NT2/D1 (cell line): ENCODE data around the gene XYLT2.
"Not testable (repeated sequence)": the region's sequence is repeated elsewhere in the genome, so short reads cannot be mapped to it uniquely, and the experiment has no call there.

Experiments used
- DNase-seq: peaks from one replicate; pipeline ENCODE4 v3.0.0-alpha.2; 2011; ENCODE audit warnings: low read depth, low spot score
- H3K27me3 ChIP-seq: 2 replicates; pipeline ENCODE4 v1.6.0; 2011; ENCODE audit warnings: mild to moderate bottlenecking; ENCODE audit not compliant: insufficient read length, insufficient read depth
- H3K36me3 ChIP-seq: 2 replicates; pipeline ENCODE4 v1.6.1; 2011; ENCODE audit warnings: mild to moderate bottlenecking, low read length, mixed read lengths; ENCODE audit not compliant: insufficient read depth, insufficient read length
- H3K4me1 ChIP-seq: 2 replicates; pipeline ENCODE4 v1.5.1; 2011; ENCODE audit not compliant: insufficient read depth, insufficient read length
- H3K4me3 ChIP-seq: 2 replicates; pipeline ENCODE4 v1.5.1; 2011; ENCODE audit warnings: low read depth; ENCODE audit not compliant: insufficient read length
- H3K9ac ChIP-seq: 2 replicates; pipeline ENCODE4 v1.6.0; 2011; ENCODE audit warnings: low read depth; ENCODE audit not compliant: insufficient read length
- H3K9me3 ChIP-seq: 2 replicates; pipeline ENCODE4 v1.5.1; 2011; ENCODE audit warnings: mild to moderate bottlenecking, low read length; ENCODE audit not compliant: insufficient read depth
- SUZ12 ChIP-seq: IDR thresholded peaks from 2 replicates; pipeline ENCODE4 v1.6.1; 2011; ENCODE audit not compliant: insufficient read length, insufficient read depth; ENCODE audit errors: extremely low read depth
- YY1 ChIP-seq: IDR thresholded peaks from 2 replicates; pipeline ENCODE4 v1.6.1; 2011; ENCODE audit not compliant: insufficient read length, insufficient read depth
- ZNF274 ChIP-seq: IDR thresholded peaks from 2 replicates; pipeline ENCODE4 v1.6.1; 2011; ENCODE audit warnings: mild to moderate bottlenecking, low read depth, low read length

The XYLT2 gene

DNA sequence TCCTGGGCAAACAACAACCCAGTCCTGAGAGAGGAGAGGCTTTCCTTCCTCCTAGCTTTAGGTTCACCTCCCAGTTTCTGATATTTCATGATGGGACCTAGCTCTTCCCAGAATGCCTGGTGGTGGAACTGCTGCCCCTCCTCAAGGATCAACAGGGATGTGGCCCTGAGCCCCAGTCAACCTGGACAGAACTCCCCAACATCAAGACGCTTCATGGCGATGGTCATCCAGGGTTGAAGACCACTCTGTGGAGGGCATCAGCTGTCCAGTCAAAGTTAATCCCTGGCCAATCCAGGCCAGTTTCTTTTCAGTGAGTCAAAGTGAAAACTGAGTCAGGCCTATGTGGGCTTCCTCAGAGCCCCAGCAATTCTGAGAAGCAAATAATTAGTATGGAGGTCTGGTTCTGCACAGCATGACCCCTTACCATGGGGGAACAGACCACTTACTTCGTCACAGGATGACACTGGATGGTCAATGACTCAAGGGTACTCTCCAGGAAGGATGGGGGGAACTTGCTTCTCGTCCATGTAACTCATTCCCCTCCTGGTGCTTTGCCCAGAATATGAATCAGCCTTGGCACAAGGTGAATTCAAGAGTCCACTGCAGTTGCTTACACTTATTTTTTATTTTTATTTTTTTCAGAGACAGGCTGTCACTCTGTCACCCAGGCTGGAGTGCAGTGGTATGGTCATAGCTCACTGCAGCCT, 14.7 kb upstream of the XYLT2 start:
- no peak for DNase-seq
- no peaks in the 10 kb centered on the region for H3K36me3 ChIP-seq
- peaks cover 3% of the 10 kb centered on the region for H3K4me1 ChIP-seq
- no peaks in the 10 kb centered on the region for H3K27me3 ChIP-seq
- H3K9me3 ChIP-seq = no peaks in the 10 kb centered on the region
- no peak overlapping the region for H3K9ac ChIP-seq
- TF ChIP-seq YY1 (no peak), SUZ12 (no peak), ZNF274 (no peak)
- no peak overlapping the region for H3K4me3 ChIP-seq

DNA sequence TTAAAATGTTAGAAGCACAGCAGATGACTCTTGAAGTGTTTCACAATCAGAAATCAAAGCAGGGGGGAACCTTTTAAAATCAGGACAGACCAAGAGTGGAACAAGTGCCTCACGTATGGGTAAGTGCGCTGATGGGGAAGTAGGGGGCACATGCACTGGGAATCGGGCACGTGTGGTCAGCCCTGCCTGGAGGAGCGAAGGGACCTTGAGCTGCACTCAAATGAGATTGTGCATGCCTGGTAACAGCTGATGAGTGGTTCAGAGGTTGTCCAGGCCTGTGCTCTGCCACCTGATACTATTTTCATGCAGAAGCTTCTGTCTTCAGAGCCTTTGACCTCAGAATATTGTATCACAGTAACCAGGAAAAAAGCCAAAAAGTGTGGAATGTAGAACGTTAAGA, 13.7 kb upstream of the XYLT2 start:
- no peaks in the 10 kb centered on the region for H3K27me3 ChIP-seq
- no peak for DNase-seq
- TF ChIP-seq ZNF274 = no peak
- TF ChIP-seq YY1 = no peak
- TF ChIP-seq SUZ12 = no peak
- H3K4me1 ChIP-seq = peaks cover 3% of the 10 kb centered on the region
- H3K9me3 ChIP-seq = no peaks in the 10 kb centered on the region
- no peak overlapping the region for H3K9ac ChIP-seq
- no peak overlapping the region for H3K4me3 ChIP-seq
- H3K36me3 ChIP-seq = no peaks in the 10 kb centered on the region

GRCh38 chr17:50333291-50334057, 12.5 kb upstream of the XYLT2 start:
- not testable (repeated sequence) for H3K4me1 ChIP-seq, H3K9ac ChIP-seq, H3K27me3 ChIP-seq, H3K36me3 ChIP-seq, H3K9me3 ChIP-seq, H3K4me3 ChIP-seq, DNase-seq

GRCh38 chr17:50337956-50338355, 8.0 kb upstream of the XYLT2 start:
- DNase-seq = no peak
- no peak overlapping the region for H3K4me3 ChIP-seq
- H3K36me3 ChIP-seq = no peaks in the 10 kb centered on the region
- peaks cover 3% of the 10 kb centered on the region for H3K4me1 ChIP-seq
- peaks cover 18% of the 10 kb centered on the region for H3K9me3 ChIP-seq
- H3K27me3 ChIP-seq = peaks cover 1% of the 10 kb centered on the region
- TF ChIP-seq SUZ12 (no peak), ZNF274 (no peak), YY1 (no peak)
- no peak overlapping the region for H3K9ac ChIP-seq

DNA sequence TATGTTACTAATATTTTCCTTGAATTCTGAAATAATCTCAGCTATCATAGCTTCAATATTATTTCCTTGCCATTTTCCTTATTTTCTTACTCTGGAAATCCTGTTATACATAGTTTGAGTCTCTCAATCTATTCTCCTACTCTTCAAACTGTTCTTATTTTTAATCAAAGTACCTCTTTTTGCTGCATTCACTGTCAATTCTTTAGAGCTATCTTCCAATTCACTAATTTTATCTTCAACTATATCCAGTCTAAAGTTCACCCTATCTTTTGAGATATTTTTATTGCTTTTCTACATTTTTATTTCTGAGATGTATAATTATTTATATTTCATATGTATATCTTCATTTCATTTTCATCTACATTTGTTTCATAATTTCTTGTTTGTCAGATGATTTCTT, 7.3 kb upstream of the XYLT2 start:
- no peaks in the 10 kb centered on the region for H3K36me3 ChIP-seq
- no peak overlapping the region for H3K9ac ChIP-seq
- peaks cover 4% of the 10 kb centered on the region for H3K27me3 ChIP-seq
- H3K9me3 ChIP-seq = peaks cover 18% of the 10 kb centered on the region
- no peak overlapping the region for H3K4me3 ChIP-seq
- H3K4me1 ChIP-seq = no peaks in the 10 kb centered on the region
- no peak for DNase-seq
- TF ChIP-seq SUZ12 (no peak), YY1 (no peak), ZNF274 (no peak)

GRCh38 chr17:50339381-50339780, 6.5 kb upstream of the XYLT2 start:
- H3K4me3 ChIP-seq = no peak overlapping the region
- H3K9ac ChIP-seq = no peak overlapping the region
- H3K36me3 ChIP-seq = no peaks in the 10 kb centered on the region
- peaks cover 6% of the 10 kb centered on the region for H3K27me3 ChIP-seq
- H3K9me3 ChIP-seq = peaks cover 18% of the 10 kb centered on the region
- TF ChIP-seq YY1 (no peak), ZNF274 (no peak), SUZ12 (no peak)
- no peak for DNase-seq
- no peaks in the 10 kb centered on the region for H3K4me1 ChIP-seq

DNA sequence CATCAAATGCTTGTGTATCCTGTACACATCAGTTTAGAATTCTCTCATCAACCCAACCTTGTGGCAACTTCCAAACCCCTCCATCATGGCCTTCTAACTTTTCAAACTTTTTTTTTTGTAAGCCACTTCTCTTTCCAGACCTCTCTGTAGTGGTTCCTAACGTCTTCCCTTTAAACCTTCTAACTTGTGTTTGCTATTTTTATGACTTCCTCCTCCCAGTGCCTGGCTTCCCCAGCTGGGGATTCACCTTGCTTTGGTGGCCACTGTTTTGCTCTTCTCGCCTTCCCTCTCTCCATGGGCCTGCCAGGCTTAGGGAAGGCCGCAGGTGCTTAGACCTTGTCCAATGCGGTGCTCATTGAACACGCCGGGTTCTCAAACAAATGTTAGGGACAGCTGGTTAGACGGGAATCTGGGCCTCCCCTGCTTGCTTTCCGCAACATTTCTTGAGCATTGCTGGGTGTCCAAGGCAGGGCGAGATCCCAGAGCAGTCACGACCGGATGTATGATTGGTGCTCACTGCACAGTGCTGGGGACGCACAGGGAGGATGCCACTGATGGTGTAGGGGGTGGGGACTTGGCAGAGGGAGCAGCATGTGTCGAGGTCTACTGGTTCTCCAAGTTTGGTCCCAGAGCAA, 1.1 kb upstream of the XYLT2 start:
- H3K9ac ChIP-seq = no peak overlapping the region
- no peaks in the 10 kb centered on the region for H3K9me3 ChIP-seq
- H3K4me3 ChIP-seq = no peak overlapping the region

More for the DNA sequence above, 1.1 kb upstream of the XYLT2 start:
- DNase-seq = no peak
- Histone ChIP-seq H3K36me3 (peaks cover 6% of the 10 kb centered on the region), H3K4me1 (peaks cover 7% of the 10 kb centered on the region), H3K27me3 (peaks cover 19% of the 10 kb centered on the region)
- TF ChIP-seq YY1 = no peak
